GM21447 (cell line): Measurements from ENCODE around the gene C11orf65.

Experiments used
- ATAC-seq: cut with Tn5 transposase; IDR thresholded peaks from one replicate; pipeline ENCODE4 v1.9.1; 2021; ENCODE audit not compliant: unreplicated experiment

Gene C11orf65

GRCh38 chr11:108467091-108467823 lies at the start of gene C11orf65:
Gene C11orf65, minus strand, starts transcription at chr11:108467529. Its CDS starts 5,970 bp downstream, at chr11:108461559.
- peak; percentile 99 for ATAC-seq

- ATAC-seq: no peak
Observed at GRCh38 chr11:108516125-108516524, 48.8 kb upstream of the C11orf65 start.

- no peak for ATAC-seq
Observed at GRCh38 chr11:108512708-108513107, 45.4 kb upstream of the C11orf65 start.

GRCh38 chr11:108511851-108512474 lies 44.6 kb upstream of the C11orf65 start:
- no peak for ATAC-seq

GRCh38 chr11:108508653-108509593 lies 41.6 kb upstream of the C11orf65 start:
- no peak for ATAC-seq

- no peak for ATAC-seq
Observed at GRCh38 chr11:108501396-108501795, 34.1 kb upstream of the C11orf65 start.

GRCh38 chr11:108500721-108501120 lies 33.4 kb upstream of the C11orf65 start:
- no peak for ATAC-seq

GRCh38 chr11:108500169-108500568 lies 32.8 kb upstream of the C11orf65 start:
- ATAC-seq: no peak

- ATAC-seq: no peak
Observed at GRCh38 chr11:108498816-108499408, 31.6 kb upstream of the C11orf65 start.

GRCh38 chr11:108498046-108498815 lies 30.9 kb upstream of the C11orf65 start, which contains the start of gene POGLUT3:
Gene POGLUT3, minus strand, starts transcription at chr11:108498384. Its CDS starts 18 bp downstream, at chr11:108498366.
- peak; percentile 44 for ATAC-seq

GRCh38 chr11:108497317-108498045 lies 30.2 kb upstream of the C11orf65 start:
- ATAC-seq: peak; percentile 68

- no peak for ATAC-seq
Observed at GRCh38 chr11:108496643-108497256, 29.4 kb upstream of the C11orf65 start.

- no peak for ATAC-seq
Observed at GRCh38 chr11:108495326-108495725, 28.0 kb upstream of the C11orf65 start.

- ATAC-seq: no peak
Observed at GRCh38 chr11:108494182-108494581, 26.9 kb upstream of the C11orf65 start.

GRCh38 chr11:108491936-108492335 lies 24.6 kb upstream of the C11orf65 start:
- ATAC-seq: no peak

- ATAC-seq: no peak
Observed at GRCh38 chr11:108486828-108487227, 19.5 kb upstream of the C11orf65 start.

- ATAC-seq: no peak
Observed at GRCh38 chr11:108486331-108486730, 19.0 kb upstream of the C11orf65 start.

GRCh38 chr11:108483163-108483562 lies 15.8 kb upstream of the C11orf65 start:
- no peak for ATAC-seq
